ENCODE results near the gene DCTPP1. TPM values are rescaled to one million over a fixed set of nuclear protein-coding genes. Genes with fewer than 3 reads are reported as not detected.
A peak's percentile ranks its signal among the peaks of the same experiment; 100 is the strongest.

Gene DCTPP1
- polyA plus RNA-seq, 3 donors: 10.5 to 45.5 (median 32.2) TPM

DNA sequence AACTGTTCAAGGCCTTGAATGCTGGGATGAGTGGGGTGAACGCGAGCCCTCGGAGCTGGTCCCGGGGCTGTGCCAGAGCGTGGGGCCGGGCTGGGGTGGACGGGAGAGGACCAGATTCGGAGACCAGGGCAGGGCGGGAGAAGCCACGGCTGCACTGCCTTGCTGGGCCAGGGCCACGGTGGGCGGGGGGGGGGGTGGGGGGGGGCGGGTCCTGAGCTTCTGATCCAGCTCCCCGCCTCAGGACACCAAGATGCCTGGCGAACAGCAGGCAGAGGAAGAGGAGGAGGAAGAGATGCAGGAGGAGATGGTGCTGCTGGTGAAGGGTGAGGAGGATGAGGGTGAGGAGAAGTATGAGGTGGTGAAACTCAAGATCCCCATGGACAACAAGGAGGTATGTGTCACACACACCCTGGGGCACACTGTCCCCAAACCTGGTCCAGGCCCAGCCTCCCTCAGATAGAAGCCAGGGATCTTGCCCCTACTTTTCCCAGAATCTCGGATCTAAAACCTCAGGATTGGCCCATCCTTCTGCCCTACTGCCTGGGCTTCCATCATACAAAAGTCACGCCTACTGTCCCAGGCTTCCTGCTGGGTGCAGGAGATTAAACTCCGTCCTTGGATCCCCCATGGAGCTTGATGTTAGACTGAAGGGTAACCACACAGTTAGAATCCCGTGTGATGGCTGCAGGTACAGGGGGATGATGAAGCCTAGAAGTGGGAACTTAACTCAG is 21.9 kb downstream of the DCTPP1 start:
- H3K4me1 Mint-ChIP-seq: peaks cover 27% of the 10 kb centered on the region
- no peak for TF ChIP-seq CTCF (IDR thresholded peaks at IDR 0.05)
- Histone ChIP-seq H3K79me2 (ENCODE audit: insufficient read depth, low read length) (no peaks in the 10 kb centered on the region), H3K4me1 (ENCODE audit: control insufficient read depth in 1 of 2, insufficient read depth in 2 of 2, low read length in 2 of 2) (peaks cover 24 to 38% of the 10 kb centered on the region in 2 donors), H3K27ac (ENCODE audit: low read depth in 1 of 2, low read length in 2 of 2) (peak overlapping the region in 1 of 2 donors; percentile 8), H3K9me3 (replicated peaks in 1 of 2; ENCODE audit: control insufficient read depth in 1 of 2, insufficient read depth in 1 of 2, low read length in 2 of 2) (no peaks in the 10 kb centered on the region), H3K4me2 (replicated peaks; ENCODE audit: extremely low read depth, low read length, poor library complexity, severe bottlenecking) (peak overlapping the region; percentile 85), H3K9ac (ENCODE audit: insufficient read depth, low read length, poor library complexity, severe bottlenecking) (peak overlapping the region; percentile 64), H4K20me1 (ENCODE audit: insufficient read depth, low read length) (no peaks in the 10 kb centered on the region), H3K4me3 (replicated peaks in 1 of 3; ENCODE audit: low read depth in 2 of 3, low read length in 3 of 3) (peak overlapping the region; percentile 51 to 74 (median 58)), H3K36me3 (replicated peaks in 1 of 2; ENCODE audit: control insufficient read depth in 1 of 2, insufficient read depth in 2 of 2, low read length in 2 of 2) (peaks cover 0 to 9% of the 10 kb centered on the region in 2 donors), H2AFZ (ENCODE audit: insufficient read depth, low read depth, low read length, poor library complexity, severe bottlenecking) (peak overlapping the region; percentile 91), H3K27me3 (ENCODE audit: control insufficient read depth in 2 of 2, insufficient read depth in 2 of 2, low read length in 2 of 2) (no peaks in the 10 kb centered on the region)
- H3K27me3 Mint-ChIP-seq (ENCODE audit: low read depth in 3 of 3): peaks cover 0 to 3% (median 1%) of the 10 kb centered on the region in 3 donors
- peak overlapping the region in 2 of 7 donors; percentile 55 to 73 for H3K27ac Mint-ChIP-seq
- WGBS (ENCODE audit: insufficient coverage): 82% methylated on average over 4 of the region's 19 CpGs
- intact Hi-C loops (cut with micrococcal nuclease): loop anchor here (2.0 to 10.0 kb wide), 3 partner anchors 37 to 71 kb away; partner anchors contain the start of genes CD2BP2 (in 1 of the 2) and TBC1D10B (in 1 of the 2)
- peak overlapping the region; percentile 69 to 74 for H3K4me3 Mint-ChIP-seq
- H3K9me3 Mint-ChIP-seq: peaks cover 0 to 2% (median 0%) of the 10 kb centered on the region in 7 donors
- peaks cover 3 to 5% of the 10 kb centered on the region in 2 donors for H3K36me3 Mint-ChIP-seq
- DNase-seq: no peak

- Histone ChIP-seq H3K27ac (ENCODE audit: low read depth in 1 of 2, low read length in 2 of 2) (peak within 1 kb of the TSS in 1 of 2 donors; percentile 8), H3K4me1 (ENCODE audit: control insufficient read depth in 1 of 2, insufficient read depth in 2 of 2, low read length in 2 of 2) (peaks cover 24 to 40% of the 10 kb centered on the region in 2 donors)
- H3K27ac Mint-ChIP-seq: peak within 1 kb of the TSS; percentile 42 to 84 (median 57)
Measured at GRCh38 chr16:30407102-30407803, 22.6 kb downstream of the DCTPP1 start, which contains the start of gene ZNF771. Gene ZNF771 (plus strand): TSS chr16:30407606. CDS start chr16:30408054, 448 bp downstream.

More at GRCh38 chr16:30407102-30407803, 22.6 kb downstream of the DCTPP1 start, which contains the start of gene ZNF771:
- Mint-ChIP-seq H3K4me1 (peaks cover 28% of the 10 kb centered on the region), H3K4me3 (peak within 1 kb of the TSS; percentile 86 to 95), H3K9me3 (peaks cover 0 to 2% (median 0%) of the 10 kb centered on the region in 7 donors), H3K27me3 (ENCODE audit: low read depth in 3 of 3) (peaks cover 0 to 4% (median 3%) of the 10 kb centered on the region in 3 donors), H3K36me3 (peaks cover 3 to 5% of the 10 kb centered on the region in 2 donors)
- no peak for TF ChIP-seq CTCF (IDR thresholded peaks at IDR 0.05)
- peak; percentile 80 to 83 (median 81) for DNase-seq
- H3K4me3 ChIP-seq (replicated peaks in 1 of 3; ENCODE audit: low read depth in 2 of 3, low read length in 3 of 3): peak within 1 kb of the TSS; percentile 51 to 74 (median 58)
- H3K9ac ChIP-seq (ENCODE audit: insufficient read depth, low read length, poor library complexity, severe bottlenecking): peak within 1 kb of the TSS; percentile 64
- peaks cover 0 to 7% of the 10 kb centered on the region in 2 donors for H3K36me3 ChIP-seq (replicated peaks in 1 of 2; ENCODE audit: control insufficient read depth in 1 of 2, insufficient read depth in 2 of 2, low read length in 2 of 2)
- no peaks in the 10 kb centered on the region for H3K79me2 ChIP-seq (ENCODE audit: insufficient read depth, low read length)
- H2AFZ ChIP-seq (ENCODE audit: insufficient read depth, low read depth, low read length, poor library complexity, severe bottlenecking): peak within 1 kb of the TSS; percentile 91
- WGBS (ENCODE audit: insufficient coverage): under 1% methylated on average over 62 of the region's 65 CpGs
- H3K9me3 ChIP-seq (replicated peaks in 1 of 2; ENCODE audit: control insufficient read depth in 1 of 2, insufficient read depth in 1 of 2, low read length in 2 of 2): no peaks in the 10 kb centered on the region
- no peaks in the 10 kb centered on the region for H3K27me3 ChIP-seq (ENCODE audit: control insufficient read depth in 2 of 2, insufficient read depth in 2 of 2, low read length in 2 of 2)
- H4K20me1 ChIP-seq (ENCODE audit: insufficient read depth, low read length): no peaks in the 10 kb centered on the region
- intact Hi-C loops (cut with micrococcal nuclease): loop anchor here (5.0 to 10.0 kb wide), 2 partner anchors 52 to 70 kb away; partner anchors contain the start of gene CD2BP2 (in 1 of the 2)
- H3K4me2 ChIP-seq (replicated peaks; ENCODE audit: extremely low read depth, low read length, poor library complexity, severe bottlenecking): peak within 1 kb of the TSS; percentile 85
